Retinal pigment epithelial cell (primary cell): ENCODE data around the gene PDIA5.

Experiments used
- DNase-seq: peaks from one replicate; pipeline ENCODE4 v3.0.0-alpha.2; 2010; ENCODE audit warnings: low read depth
- H3K4me3 ChIP-seq: 2 replicates; pipeline ENCODE4 v1.5.1; 2011; ENCODE audit warnings: mild to moderate bottlenecking, low read length, control low read depth, moderate library complexity
- CTCF ChIP-seq: conservative IDR thresholded peaks from 2 replicates; pipeline ENCODE4 v1.5.1; 2011; ENCODE audit warnings: low read depth, low read length, control low read depth, inconsistent platforms

PDIA5 gene

GRCh38 chr3:123090728-123091531 lies 24.1 kb downstream of the PDIA5 start:
- DNase-seq = no peak
- no peak for TF ChIP-seq CTCF
- no peak overlapping the region for H3K4me3 ChIP-seq

- no peak for DNase-seq
- no peak overlapping the region for H3K4me3 ChIP-seq
- TF ChIP-seq CTCF = no peak
These were observed 25.4 kb downstream of the PDIA5 start for GRCh38 chr3:123092243-123092642.

GRCh38 chr3:123093696-123094095 lies 26.9 kb downstream of the PDIA5 start:
- H3K4me3 ChIP-seq = no peak overlapping the region
- DNase-seq = no peak
- no peak for TF ChIP-seq CTCF

GRCh38 chr3:123094516-123095313 lies 27.9 kb downstream of the PDIA5 start:
- DNase-seq = no peak
- no peak for TF ChIP-seq CTCF
- H3K4me3 ChIP-seq = no peak overlapping the region

GRCh38 chr3:123096126-123096525 lies 29.3 kb downstream of the PDIA5 start:
- DNase-seq = no peak
- H3K4me3 ChIP-seq = no peak overlapping the region
- no peak for TF ChIP-seq CTCF

- no peak for TF ChIP-seq CTCF
- no peak overlapping the region for H3K4me3 ChIP-seq
- DNase-seq = peak; percentile 66
These were observed 29.9 kb downstream of the PDIA5 start for GRCh38 chr3:123096731-123097130.
